DND-41 (cell line): ENCODE data around the gene PRR29.

Experiments
- ATAC-seq: fragments of 200-7000 bp; cut with Tn5 transposase; 3 replicates; pipeline ENCODE4 v1.9.1; 2021; ENCODE audit warnings: low read depth; ENCODE audit not compliant: insufficient read depth
- DNase-seq: peaks from one replicate; pipeline ENCODE4 v3.0.0-alpha.2; 2020
- H2AFZ ChIP-seq: 2 replicates; pipeline ENCODE4 v1.6.0; 2012; ENCODE audit warnings: low read depth, low read length
- H3K27ac ChIP-seq: 2 replicates; pipeline ENCODE4 v1.5.1; 2012; ENCODE audit warnings: low read length, inconsistent platforms
- H3K27me3 ChIP-seq: fragments of 200-600 bp; sonication (generic); 2 replicates; pipeline ENCODE4 v1.6.0; 2012; ENCODE audit warnings: low read length, mild to moderate bottlenecking, inconsistent platforms; ENCODE audit not compliant: insufficient read depth, poor library complexity
- H3K36me3 ChIP-seq: 2 replicates; pipeline ENCODE4 v1.5.1; 2012; ENCODE audit warnings: low read length, inconsistent platforms; ENCODE audit not compliant: insufficient read depth
- H3K4me1 ChIP-seq: 2 replicates; pipeline ENCODE4 v1.5.1; 2012; ENCODE audit warnings: mild to moderate bottlenecking, low read length; ENCODE audit not compliant: insufficient read depth
- H3K4me2 ChIP-seq: 2 replicates; pipeline ENCODE4 v1.6.0; 2012; ENCODE audit warnings: mild to moderate bottlenecking, moderate library complexity, low read length, inconsistent platforms; ENCODE audit not compliant: insufficient read depth
- H3K4me3 ChIP-seq, 2 experiments: fragments of 200-600 bp in 1 of 2; shearing (Covaris generic) in 1 of 2; 2 replicates each; pipeline ENCODE4 v1.5.1; 2012 to 2016; ENCODE audit warnings: inconsistent platforms in 2 of 2, low read length in 2 of 2, mild to moderate bottlenecking in 2 of 2, low read depth in 1 of 2, moderate library complexity in 1 of 2
- H3K79me2 ChIP-seq: 2 replicates; pipeline ENCODE4 v1.6.0; 2012; ENCODE audit warnings: low read length, inconsistent platforms; ENCODE audit not compliant: insufficient read depth
- H3K9ac ChIP-seq: 2 replicates; pipeline ENCODE4 v1.6.0; 2012; ENCODE audit warnings: low read depth, mild to moderate bottlenecking, inconsistent platforms, low read length, moderate library complexity
- H3K9me3 ChIP-seq: 2 replicates; pipeline ENCODE4 v1.5.1; 2012; ENCODE audit warnings: low read length, moderate library complexity, mild to moderate bottlenecking, inconsistent platforms; ENCODE audit not compliant: insufficient read depth, severe bottlenecking
- H4K20me1 ChIP-seq: 2 replicates; pipeline ENCODE4 v1.6.0; 2012; ENCODE audit warnings: low read length; ENCODE audit not compliant: insufficient read depth
- CTCF ChIP-seq: IDR thresholded peaks from 2 replicates; pipeline ENCODE4 v1.5.1; 2012; ENCODE audit warnings: borderline replicate concordance, low read length, moderate library complexity, mild to moderate bottlenecking; ENCODE audit not compliant: poor library complexity, severe bottlenecking; ENCODE audit errors: extremely low read depth
- EZH2 ChIP-seq: IDR thresholded peaks from 3 replicates; pipeline ENCODE4 v1.6.1; 2012; ENCODE audit warnings: borderline replicate concordance, low read depth, mild to moderate bottlenecking, moderate library complexity, low read length, inconsistent platforms; ENCODE audit not compliant: severe bottlenecking

Gene PRR29

DNA sequence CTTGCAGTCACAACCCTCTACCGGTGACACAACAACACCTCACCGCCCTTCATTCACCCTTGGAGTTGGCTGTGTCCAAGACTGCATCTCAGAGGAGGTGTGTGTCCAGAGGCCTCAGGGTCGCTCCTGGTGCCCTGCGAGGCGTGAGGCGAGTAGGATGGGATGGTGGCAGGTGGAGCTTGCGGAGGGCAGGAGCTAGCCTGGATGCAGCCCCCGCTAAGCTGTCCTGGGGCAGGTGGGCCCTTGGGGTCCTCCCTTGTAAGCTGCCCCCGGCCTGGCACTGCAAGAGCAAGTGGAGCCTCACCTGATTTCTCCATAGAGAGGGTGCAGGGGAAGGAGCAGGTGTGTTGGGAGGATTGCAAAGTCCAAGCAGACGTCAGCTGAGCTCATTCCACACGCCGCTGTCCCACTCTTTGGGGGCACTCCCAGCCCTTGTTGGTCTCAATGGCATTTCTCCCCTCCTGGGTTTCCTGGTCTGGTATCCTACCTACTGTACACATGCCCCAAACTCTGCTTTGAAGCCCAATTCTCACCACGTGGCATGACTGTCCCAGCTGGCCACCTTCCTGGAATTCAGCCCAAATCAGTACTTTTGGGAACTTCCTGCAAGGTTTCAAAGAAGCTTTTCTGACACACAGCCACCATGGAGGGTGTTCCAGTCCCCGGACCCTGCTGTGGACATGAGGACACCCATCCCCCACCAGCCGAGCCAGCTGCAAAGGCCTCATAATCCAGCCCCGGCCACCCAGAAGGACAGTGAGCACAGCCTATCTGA is 40.4 kb downstream of the PRR29 start:
- no peaks in the 10 kb centered on the region for H3K27me3 ChIP-seq
- H3K36me3 ChIP-seq = peaks cover 7% of the 10 kb centered on the region; the same call in 1 of the 2 replicates
- no peak for TF ChIP-seq CTCF
- no peak for TF ChIP-seq EZH2
- DNase-seq (no peak), ATAC-seq (no peak)
- H2AFZ ChIP-seq = no peak overlapping the region
- no peak overlapping the region for H3K27ac ChIP-seq
- no peaks in the 10 kb centered on the region for H3K79me2 ChIP-seq
- no peak overlapping the region for H3K4me2 ChIP-seq
- no peak overlapping the region for H3K4me3 ChIP-seq
- H3K9me3 ChIP-seq = no peaks in the 10 kb centered on the region
- no peaks in the 10 kb centered on the region for H3K4me1 ChIP-seq
- no peaks in the 10 kb centered on the region for H4K20me1 ChIP-seq
- H3K9ac ChIP-seq = no peak overlapping the region

GRCh38 chr17:64039106-64039400 is 40.9 kb downstream of the PRR29 start:
- Histone ChIP-seq H3K27ac (no peak overlapping the region), H3K4me2 (no peak overlapping the region), H4K20me1 (no peaks in the 10 kb centered on the region), H3K79me2 (no peaks in the 10 kb centered on the region), H2AFZ (no peak overlapping the region), H3K9me3 (no peaks in the 10 kb centered on the region), H3K4me3 (no peak overlapping the region), H3K36me3 (peaks cover 7% of the 10 kb centered on the region; the same call in 1 of the 2 replicates), H3K9ac (no peak overlapping the region), H3K27me3 (no peaks in the 10 kb centered on the region), H3K4me1 (no peaks in the 10 kb centered on the region)
- DNase-seq (no peak), ATAC-seq (no peak)
- TF ChIP-seq CTCF (no peak), EZH2 (no peak)

DNA sequence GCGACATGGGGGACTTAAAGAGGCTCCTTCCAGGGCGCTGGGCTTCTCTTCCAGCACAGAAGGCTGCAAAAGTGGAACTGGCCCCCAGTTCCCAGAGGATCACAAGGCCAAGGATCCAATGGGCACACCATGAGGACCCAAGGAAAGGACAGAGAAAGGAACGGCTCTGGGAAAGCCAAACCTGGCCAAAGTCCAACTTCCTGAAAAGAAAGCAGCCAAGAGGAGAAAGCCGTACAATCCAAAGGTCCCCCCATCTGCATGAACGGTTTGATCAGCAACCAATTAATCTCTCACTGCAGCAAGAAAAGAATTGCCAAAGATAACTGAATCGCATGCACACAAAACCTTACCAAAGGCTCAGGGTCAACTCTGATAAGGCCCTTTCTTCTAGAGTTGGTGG is 42.1 kb downstream of the PRR29 start:
- Histone ChIP-seq H3K9me3 (no peaks in the 10 kb centered on the region), H3K9ac (no peak overlapping the region), H2AFZ (no peak overlapping the region), H3K36me3 (peaks cover 16% of the 10 kb centered on the region), H3K79me2 (no peaks in the 10 kb centered on the region), H3K4me3 (no peak overlapping the region), H3K27ac (no peak overlapping the region), H4K20me1 (no peaks in the 10 kb centered on the region), H3K27me3 (no peaks in the 10 kb centered on the region), H3K4me1 (no peaks in the 10 kb centered on the region), H3K4me2 (no peak overlapping the region)
- no peak for TF ChIP-seq EZH2
- no peak for TF ChIP-seq CTCF
- ATAC-seq = no peak
- no peak for DNase-seq

DNA sequence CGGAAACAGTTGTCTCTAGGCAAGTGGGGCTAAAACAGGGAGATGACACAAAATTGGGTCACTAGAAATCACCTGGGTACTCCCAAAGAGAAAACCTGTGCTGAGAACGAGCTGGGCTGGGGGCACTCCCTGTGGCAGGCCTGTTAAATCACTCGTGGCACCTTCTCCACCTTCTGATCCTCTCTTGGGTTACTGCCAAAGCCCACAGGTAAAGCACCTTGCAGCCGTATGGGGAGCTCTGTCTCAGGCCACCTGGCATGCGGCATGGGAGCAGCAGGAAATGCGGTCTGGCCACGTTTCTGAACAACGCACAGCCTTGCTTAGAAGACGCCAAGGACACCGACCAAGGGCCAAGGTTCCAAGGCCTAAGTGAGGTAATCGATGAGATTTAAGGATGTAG is 43.8 kb downstream of the PRR29 start:
- H3K36me3 ChIP-seq = peaks cover 27% of the 10 kb centered on the region

More for the DNA sequence above, 43.8 kb downstream of the PRR29 start:
- H3K4me1 ChIP-seq = no peaks in the 10 kb centered on the region
- no peaks in the 10 kb centered on the region for H3K27me3 ChIP-seq
- H3K27ac ChIP-seq = no peak overlapping the region
- H3K4me2 ChIP-seq = no peak overlapping the region
- no peak overlapping the region for H3K4me3 ChIP-seq
- no peak overlapping the region for H2AFZ ChIP-seq
- TF ChIP-seq CTCF (no peak), EZH2 (no peak)
- no peaks in the 10 kb centered on the region for H4K20me1 ChIP-seq
- H3K79me2 ChIP-seq = no peaks in the 10 kb centered on the region
- H3K9me3 ChIP-seq = no peaks in the 10 kb centered on the region
- ATAC-seq (no peak), DNase-seq (no peak)
- no peak overlapping the region for H3K9ac ChIP-seq
